ENCODE measurements around the gene PGF. TPM values are rescaled to one million over a fixed set of nuclear protein-coding genes. Genes with fewer than 3 reads are reported as not detected.
A peak's percentile ranks its signal among the peaks of the same experiment; 100 is the strongest.

The PGF gene
- total RNA-seq, 5 donors from 2014 or later (not counting 1 experiment from before 2014, with no cell fraction given) = 0.09 to 0.29 TPM; not detected in 3

DNA sequence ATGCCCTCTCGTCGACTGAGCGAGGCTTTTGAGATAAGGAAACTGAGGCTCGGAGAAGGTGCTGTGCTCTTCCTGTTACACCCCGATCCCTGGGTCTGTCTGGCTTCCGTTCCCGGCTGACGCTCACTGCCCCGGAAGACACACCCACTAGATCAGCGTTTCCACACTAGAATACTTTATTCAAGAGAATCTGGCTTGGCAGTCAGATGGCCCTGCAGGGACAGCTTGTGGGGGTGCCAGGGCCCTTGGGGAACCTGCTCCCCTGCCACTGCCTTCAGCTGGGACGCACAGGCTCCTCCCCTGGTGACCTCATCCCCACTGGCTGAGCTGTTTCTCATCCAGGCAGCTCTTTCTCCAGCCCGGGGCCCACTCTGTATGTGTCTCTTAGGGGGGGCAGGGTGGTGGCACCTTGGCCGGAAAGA lies 13.7 kb downstream of the PGF start:
- POLR2A ChIA-PET = interaction anchor here in 1 of 2 donors (0.6 kb wide), 1 partner anchor 105 kb away, joined by 4 read pairs; no protein-coding TSS in a partner anchor
- H3K4me3 Mint-ChIP-seq = peak overlapping the region; percentile 67 to 79 (median 71)
- WGBS (ENCODE audit: insufficient coverage) = 11% methylated on average over 12 of the region's 13 CpGs

DNA sequence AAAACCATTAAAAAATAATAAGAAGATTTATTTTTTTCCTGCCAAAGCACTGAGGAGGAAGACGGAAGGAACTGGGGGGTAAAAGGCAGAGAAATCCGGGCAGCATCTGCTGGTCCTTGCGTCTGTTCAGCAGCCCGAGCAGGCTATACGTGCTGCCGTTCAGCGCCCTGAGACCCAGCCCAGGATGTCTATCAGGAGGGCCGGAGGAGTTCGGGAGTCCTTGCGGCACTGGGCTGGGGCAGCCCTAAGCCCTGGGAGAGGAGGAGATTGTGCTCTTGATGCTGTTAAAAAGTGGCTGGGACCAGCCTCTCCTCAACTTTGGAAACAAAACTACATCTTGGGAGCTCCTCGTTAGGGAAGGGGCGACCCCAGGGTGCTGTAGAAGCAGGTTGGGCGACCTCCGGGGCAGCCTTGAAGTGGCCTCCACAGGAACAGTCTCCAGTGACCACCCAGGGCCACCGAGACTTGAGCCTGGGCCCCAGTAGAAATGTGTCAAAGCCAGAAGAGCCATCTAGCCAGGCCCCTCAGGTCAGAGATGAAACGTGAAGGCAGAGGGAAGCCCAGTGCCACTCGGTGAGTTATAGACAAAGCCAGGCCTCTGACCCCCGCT lies 14.3 kb downstream of the PGF start:
- CTCF ChIA-PET = interaction anchor here (0.5 to 0.9 kb wide), 4 partner anchors 8 to 84 kb away, joined by 3 to 5 read pairs (median 3); no protein-coding TSS in a partner anchor
- Histone ChIP-seq H3K9me3 (no peaks in the 10 kb centered on the region), H3K4me3 (ENCODE audit: control insufficient read depth in 1 of 2, extremely low read depth in 1 of 2, low read length in 1 of 2) (peak overlapping the region in 1 of 2 donors; percentile 36), H3K27ac (ENCODE audit: low read length) (peak overlapping the region; percentile 83), H3K27me3 (replicated peaks in 1 of 2; ENCODE audit: control insufficient read depth in 2 of 2, extremely low read depth in 1 of 2, insufficient read depth in 2 of 2, low read length in 1 of 2) (no peaks in the 10 kb centered on the region), H3K36me3 (ENCODE audit: control insufficient read depth in 2 of 2, extremely low read depth in 1 of 2, insufficient read depth in 1 of 2, low read length in 1 of 2) (no peaks in the 10 kb centered on the region), H3K4me1 (ENCODE audit: control insufficient read depth in 1 of 2, extremely low read depth in 1 of 2, insufficient read depth in 2 of 2, low read length in 2 of 2) (peaks cover 4 to 36% of the 10 kb centered on the region in 2 experiments)
- Mint-ChIP-seq H3K4me3 (peak overlapping the region; percentile 67 to 79 (median 71)), H3K27ac (peak overlapping the region; percentile 92 to 96), H3K4me1 (peaks cover 36 to 57% (median 43%) of the 10 kb centered on the region in 3 donors), H3K36me3 (no peaks in the 10 kb centered on the region), H3K27me3 (no peaks in the 10 kb centered on the region), H3K9me3 (peaks cover 0 to 8% (median 4%) of the 10 kb centered on the region in 3 donors)
- ATAC-seq (replicated peaks in 1 of 4) (peak in 1 of 4 experiments; percentile 4), DNase-seq (no peak)
- POLR2A ChIA-PET = no interaction called here
- 94% methylated on average over 15 of the region's 18 CpGs for WGBS (ENCODE audit: insufficient coverage)

More for the DNA sequence above, 13.7 kb downstream of the PGF start:
- no peaks in the 10 kb centered on the region for H3K27me3 ChIP-seq (replicated peaks in 1 of 2; ENCODE audit: control insufficient read depth in 2 of 2, extremely low read depth in 1 of 2, insufficient read depth in 2 of 2, low read length in 1 of 2)
- H3K9me3 ChIP-seq = no peaks in the 10 kb centered on the region
- no peaks in the 10 kb centered on the region for H3K36me3 Mint-ChIP-seq
- H3K27me3 Mint-ChIP-seq = no peaks in the 10 kb centered on the region
- peak; percentile 77 to 82 (median 80) for ATAC-seq (replicated peaks in 1 of 4)
- peaks cover 42 to 63% (median 46%) of the 10 kb centered on the region in 3 donors for H3K4me1 Mint-ChIP-seq
- peaks cover 4 to 42% of the 10 kb centered on the region in 2 experiments for H3K4me1 ChIP-seq (ENCODE audit: control insufficient read depth in 1 of 2, extremely low read depth in 1 of 2, insufficient read depth in 2 of 2, low read length in 2 of 2)
- CTCF ChIA-PET = interaction anchor here (0.5 to 1.6 kb wide), 5 partner anchors 8 to 84 kb away, joined by 3 to 5 read pairs (median 3); no protein-coding TSS in a partner anchor
- peak in 34 of 35 experiments; percentile 21 to 66 (median 38) for DNase-seq
- H3K27ac ChIP-seq (ENCODE audit: low read length) = peak overlapping the region; percentile 83
- peak overlapping the region in 1 of 2 donors; percentile 36 for H3K4me3 ChIP-seq (ENCODE audit: control insufficient read depth in 1 of 2, extremely low read depth in 1 of 2, low read length in 1 of 2)
- no peaks in the 10 kb centered on the region for H3K36me3 ChIP-seq (ENCODE audit: control insufficient read depth in 2 of 2, extremely low read depth in 1 of 2, insufficient read depth in 1 of 2, low read length in 1 of 2)
- peaks cover 0 to 8% (median 4%) of the 10 kb centered on the region in 3 donors for H3K9me3 Mint-ChIP-seq
- peak overlapping the region; percentile 92 to 96 for H3K27ac Mint-ChIP-seq

DNA sequence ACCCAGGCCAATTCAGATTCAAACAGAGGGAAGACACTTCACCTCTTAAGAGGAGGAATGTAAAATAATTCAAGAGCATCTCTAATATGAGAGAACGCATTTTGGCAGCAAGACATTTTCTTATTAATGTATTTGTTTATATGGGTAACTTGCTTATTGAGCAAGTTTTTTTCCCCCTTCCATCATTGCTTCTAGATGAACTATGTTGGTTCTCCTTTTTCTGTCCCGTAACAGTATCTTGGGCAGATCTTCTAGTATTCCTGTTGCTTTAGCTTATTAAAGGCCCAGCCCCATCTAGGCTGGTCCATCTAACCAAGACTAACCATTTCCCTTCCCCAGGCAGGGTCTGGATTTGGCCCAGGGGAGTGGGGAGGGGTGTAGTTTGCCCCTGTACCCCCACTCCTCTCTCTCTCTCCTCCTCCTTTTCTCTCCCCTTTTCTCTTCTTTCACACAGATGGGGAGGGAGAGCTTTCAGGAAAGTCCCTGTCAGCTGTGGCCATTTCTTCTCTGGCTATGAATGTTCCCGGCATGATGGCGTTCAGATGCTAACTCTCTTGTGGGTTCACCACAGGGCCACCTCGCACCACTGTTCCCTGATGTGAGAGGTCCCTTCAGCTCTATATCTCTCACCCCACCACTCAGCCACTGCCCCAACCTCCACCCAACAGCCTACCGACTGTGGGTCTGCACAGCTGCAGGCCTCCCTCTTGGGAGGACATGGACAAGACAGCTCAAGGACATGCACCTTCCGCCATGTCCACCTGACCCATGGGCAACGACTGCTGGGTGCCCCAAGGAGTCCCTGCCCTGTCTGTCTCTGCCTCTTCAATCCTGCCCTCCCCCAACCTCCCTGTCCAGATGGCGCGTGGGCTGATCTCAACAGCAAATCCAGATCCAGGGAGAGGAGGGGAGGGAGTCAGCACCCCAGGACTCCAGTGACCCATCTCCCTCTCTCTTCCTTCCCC lies 16.6 kb downstream of the PGF start:
- ChIA-PET POLR2A (interaction anchor here (0.6 kb wide), 2 partner anchors 58 to 130 kb away, joined by 9 to 16 read pairs; no protein-coding TSS in a partner anchor), CTCF (interaction anchor here in 1 of 2 donors (1.2 kb wide), 1 partner anchor 33 kb away, joined by 3 read pairs; no protein-coding TSS in a partner anchor)
- Mint-ChIP-seq H3K4me1 (peaks cover 36 to 56% (median 42%) of the 10 kb centered on the region in 3 donors), H3K27me3 (no peaks in the 10 kb centered on the region), H3K27ac (no peak overlapping the region), H3K36me3 (no peaks in the 10 kb centered on the region), H3K4me3 (no peak overlapping the region), H3K9me3 (peaks cover 0 to 8% (median 4%) of the 10 kb centered on the region in 3 donors)
- Histone ChIP-seq H3K9me3 (no peaks in the 10 kb centered on the region), H3K27ac (ENCODE audit: low read length) (no peak overlapping the region), H3K4me1 (ENCODE audit: control insufficient read depth in 1 of 2, extremely low read depth in 1 of 2, insufficient read depth in 2 of 2, low read length in 2 of 2) (peaks cover 4 to 33% of the 10 kb centered on the region in 2 experiments), H3K36me3 (ENCODE audit: control insufficient read depth in 2 of 2, extremely low read depth in 1 of 2, insufficient read depth in 1 of 2, low read length in 1 of 2) (no peaks in the 10 kb centered on the region), H3K27me3 (replicated peaks in 1 of 2; ENCODE audit: control insufficient read depth in 2 of 2, extremely low read depth in 1 of 2, insufficient read depth in 2 of 2, low read length in 1 of 2) (peaks cover 0 to 8% of the 10 kb centered on the region in 2 experiments), H3K4me3 (ENCODE audit: control insufficient read depth in 1 of 2, extremely low read depth in 1 of 2, low read length in 1 of 2) (no peak overlapping the region)
- DNase-seq (no peak), ATAC-seq (replicated peaks in 1 of 4) (no peak)
- 84% methylated on average over 5 of the region's 10 CpGs for WGBS (ENCODE audit: insufficient coverage)

DNA sequence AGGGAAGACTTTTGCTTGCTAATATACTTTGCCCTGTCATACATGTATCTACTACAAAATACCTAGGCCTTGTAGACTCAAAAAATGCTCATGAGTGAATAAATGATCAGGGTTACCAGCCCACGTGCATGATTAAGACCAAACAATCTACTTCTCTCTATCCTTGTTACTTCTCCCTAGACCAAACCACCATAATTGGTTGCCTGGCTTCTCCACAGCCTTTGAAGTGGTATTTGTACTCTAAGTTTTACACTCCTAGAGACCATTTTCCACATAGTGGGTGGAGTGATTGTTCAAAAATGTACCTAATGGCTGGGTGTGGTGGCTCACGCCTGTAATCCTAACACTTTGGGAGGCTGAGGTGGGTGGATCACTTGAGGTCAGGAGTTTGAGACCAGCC lies 18.2 kb downstream of the PGF start:
- DNase-seq = no peak
- Mint-ChIP-seq H3K9me3 (peaks cover 0 to 8% (median 4%) of the 10 kb centered on the region in 3 donors), H3K4me3 (no peak overlapping the region), H3K27ac (peak overlapping the region in 1 of 2 donors; percentile 3), H3K27me3 (no peaks in the 10 kb centered on the region), H3K36me3 (no peaks in the 10 kb centered on the region), H3K4me1 (peaks cover 29 to 47% (median 34%) of the 10 kb centered on the region in 3 donors)
- ChIA-PET POLR2A (no interaction called here), CTCF (no interaction called here)
- no peak for ATAC-seq (replicated peaks in 1 of 4)
- Histone ChIP-seq H3K4me3 (ENCODE audit: control insufficient read depth in 1 of 2, extremely low read depth in 1 of 2, low read length in 1 of 2) (no peak overlapping the region), H3K36me3 (ENCODE audit: control insufficient read depth in 2 of 2, extremely low read depth in 1 of 2, insufficient read depth in 1 of 2, low read length in 1 of 2) (no peaks in the 10 kb centered on the region), H3K4me1 (ENCODE audit: control insufficient read depth in 1 of 2, extremely low read depth in 1 of 2, insufficient read depth in 2 of 2, low read length in 2 of 2) (peaks cover 2 to 27% of the 10 kb centered on the region in 2 experiments), H3K27ac (ENCODE audit: low read length) (no peak overlapping the region), H3K27me3 (replicated peaks in 1 of 2; ENCODE audit: control insufficient read depth in 2 of 2, extremely low read depth in 1 of 2, insufficient read depth in 2 of 2, low read length in 1 of 2) (peaks cover 0 to 8% of the 10 kb centered on the region in 2 experiments), H3K9me3 (no peaks in the 10 kb centered on the region)
- WGBS (ENCODE audit: insufficient coverage) = no CpG with 5 or more reads among the region's 2 CpGs

DNA sequence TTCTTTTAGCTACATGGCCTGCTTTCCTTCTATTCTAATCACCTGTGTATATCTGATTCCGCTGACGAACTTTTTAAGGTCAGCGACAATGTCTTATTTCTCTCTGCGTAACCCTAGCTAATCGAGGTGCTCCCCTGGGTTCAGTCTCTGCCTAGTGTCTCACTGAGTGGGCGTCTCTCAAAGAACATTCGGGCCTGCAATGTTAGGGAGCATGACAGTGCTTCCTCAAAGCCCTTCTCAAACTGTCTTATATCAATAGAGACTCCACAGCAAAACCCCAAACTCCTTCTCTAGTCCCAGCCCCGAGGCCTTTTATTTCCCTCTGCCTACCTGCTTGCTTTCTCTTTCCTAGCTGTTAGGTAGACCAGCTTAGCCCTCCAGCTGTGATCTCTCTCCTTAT lies 18.7 kb downstream of the PGF start:
- Mint-ChIP-seq H3K27me3 (no peaks in the 10 kb centered on the region), H3K36me3 (no peaks in the 10 kb centered on the region), H3K4me1 (peaks cover 27 to 43% (median 29%) of the 10 kb centered on the region in 3 donors), H3K4me3 (no peak overlapping the region), H3K9me3 (peaks cover 0 to 8% (median 4%) of the 10 kb centered on the region in 3 donors), H3K27ac (no peak overlapping the region)
- WGBS (ENCODE audit: insufficient coverage) = 73% methylated on average over 8 of the region's 8 CpGs
- CTCF ChIA-PET = interaction anchor here in 1 of 2 donors (0.6 kb wide), 1 partner anchor 10 kb away, joined by 4 read pairs; no protein-coding TSS in a partner anchor
- Histone ChIP-seq H3K9me3 (no peaks in the 10 kb centered on the region), H3K4me3 (ENCODE audit: control insufficient read depth in 1 of 2, extremely low read depth in 1 of 2, low read length in 1 of 2) (no peak overlapping the region), H3K27ac (ENCODE audit: low read length) (no peak overlapping the region), H3K36me3 (ENCODE audit: control insufficient read depth in 2 of 2, extremely low read depth in 1 of 2, insufficient read depth in 1 of 2, low read length in 1 of 2) (no peaks in the 10 kb centered on the region), H3K4me1 (ENCODE audit: control insufficient read depth in 1 of 2, extremely low read depth in 1 of 2, insufficient read depth in 2 of 2, low read length in 2 of 2) (peaks cover 2 to 23% of the 10 kb centered on the region in 2 experiments), H3K27me3 (replicated peaks in 1 of 2; ENCODE audit: control insufficient read depth in 2 of 2, extremely low read depth in 1 of 2, insufficient read depth in 2 of 2, low read length in 1 of 2) (peaks cover 0 to 9% of the 10 kb centered on the region in 2 experiments)
- POLR2A ChIA-PET = no interaction called here
- DNase-seq (no peak), ATAC-seq (replicated peaks in 1 of 4) (no peak)

DNA sequence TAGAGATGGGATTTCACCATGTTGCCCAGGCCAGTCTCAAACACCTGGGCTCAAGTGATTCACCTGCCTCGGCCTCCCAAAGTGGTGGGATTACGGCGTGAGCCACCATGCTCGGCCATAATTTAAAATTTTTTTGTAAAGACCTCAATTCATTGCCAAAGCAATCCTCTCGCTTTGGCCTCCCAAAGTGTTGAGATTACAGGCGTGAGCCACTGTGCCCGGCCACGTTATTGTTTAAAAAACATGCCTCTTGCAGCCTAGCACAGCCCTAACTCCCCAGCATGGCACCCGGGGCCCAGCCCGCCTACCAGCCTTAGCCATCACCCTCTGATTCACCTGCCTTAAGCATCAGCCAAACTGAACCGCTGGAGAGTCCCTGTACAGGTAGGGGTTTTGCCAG lies 19.2 kb downstream of the PGF start:
- POLR2A ChIA-PET = no interaction called here
- no peaks in the 10 kb centered on the region for H3K9me3 ChIP-seq
- CTCF ChIA-PET = interaction anchor here in 1 of 2 donors (0.6 kb wide), 1 partner anchor 10 kb away, joined by 4 read pairs; no protein-coding TSS in a partner anchor
- WGBS (ENCODE audit: insufficient coverage) = 94% methylated on average over 8 of the region's 11 CpGs
- Mint-ChIP-seq H3K4me3 (no peak overlapping the region), H3K27ac (no peak overlapping the region), H3K27me3 (no peaks in the 10 kb centered on the region), H3K36me3 (no peaks in the 10 kb centered on the region), H3K4me1 (peaks cover 21 to 37% (median 24%) of the 10 kb centered on the region in 3 donors), H3K9me3 (peaks cover 0 to 8% (median 4%) of the 10 kb centered on the region in 3 donors)
- peaks cover 2 to 17% of the 10 kb centered on the region in 2 experiments for H3K4me1 ChIP-seq (ENCODE audit: control insufficient read depth in 1 of 2, extremely low read depth in 1 of 2, insufficient read depth in 2 of 2, low read length in 2 of 2)
- no peaks in the 10 kb centered on the region for H3K36me3 ChIP-seq (ENCODE audit: control insufficient read depth in 2 of 2, extremely low read depth in 1 of 2, insufficient read depth in 1 of 2, low read length in 1 of 2)
- H3K27me3 ChIP-seq (replicated peaks in 1 of 2; ENCODE audit: control insufficient read depth in 2 of 2, extremely low read depth in 1 of 2, insufficient read depth in 2 of 2, low read length in 1 of 2) = peaks cover 0 to 14% of the 10 kb centered on the region in 2 experiments
- DNase-seq = no peak
- no peak overlapping the region for H3K4me3 ChIP-seq (ENCODE audit: control insufficient read depth in 1 of 2, extremely low read depth in 1 of 2, low read length in 1 of 2)
- no peak for ATAC-seq (replicated peaks in 1 of 4)
- no peak overlapping the region for H3K27ac ChIP-seq (ENCODE audit: low read length)

Data from T-cell (primary cell).